ENCODE results near the gene NAA25.

DNA sequence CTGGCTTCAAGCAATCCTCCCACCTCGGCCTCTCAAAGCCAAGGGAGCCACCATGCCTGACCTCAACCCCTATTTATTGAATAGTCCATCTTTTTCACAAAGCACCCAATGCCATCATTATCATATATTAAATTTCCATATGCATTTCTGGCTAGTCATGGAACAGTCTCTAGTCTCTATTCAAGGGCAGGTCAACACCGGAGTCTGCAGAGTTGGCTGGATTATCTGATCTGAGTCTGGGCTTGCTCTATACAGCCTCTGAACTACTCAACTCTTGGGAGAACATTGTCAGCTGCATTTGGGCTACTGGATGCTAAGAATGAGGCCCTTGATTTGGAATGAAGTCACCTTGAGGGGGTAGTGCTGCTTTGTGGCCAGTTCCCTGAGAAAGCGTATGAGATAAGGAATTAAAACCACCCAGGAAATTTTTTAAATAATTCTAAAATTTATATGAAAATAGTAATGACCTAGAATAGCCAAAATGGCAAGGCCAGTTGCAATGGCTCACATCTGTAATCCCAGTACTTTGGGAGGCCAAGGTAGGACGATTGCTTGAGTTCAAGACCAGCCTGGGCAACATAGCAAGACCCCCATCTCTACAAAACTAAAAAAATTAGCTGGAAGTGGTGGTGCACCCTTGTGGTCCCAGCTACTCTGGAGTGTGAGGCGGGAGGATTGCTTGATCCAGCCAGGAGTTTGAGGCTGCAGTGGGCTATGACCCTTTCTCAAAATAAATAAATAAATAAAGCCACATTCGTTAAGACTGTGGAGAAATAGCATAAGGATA, 6.9 kb upstream of the NAA25 start:
- TF ChIP-seq CTCF (IDR thresholded peaks at IDR 0.05) = no peak
- TF ChIP-seq POLR2A (IDR thresholded peaks at IDR 0.05) = no peak
